ENCODE data around the gene XG. TPM values are rescaled to one million over a fixed set of nuclear protein-coding genes. Genes with fewer than 3 reads are reported as not detected.

XG gene
- total RNA-seq, 1 experiment from 2014 or later, result 1.0 TPM

GRCh38 chrX:2823795-2824386 is 72.1 kb downstream of the XG start:
- Mint-ChIP-seq H3K27me3 (ENCODE audit: low read depth) (no peaks in the 10 kb centered on the region), H3K9me3 (no peaks in the 10 kb centered on the region), H3K36me3 (no peaks in the 10 kb centered on the region), H3K27ac (peak overlapping the region; percentile 76; the same call in 1 of the 2 replicates), H3K4me3 (no peak overlapping the region), H3K4me1 (peaks cover 3% of the 10 kb centered on the region)
- TF ChIP-seq NR2C2 (CRISPR knock-in tag; IDR thresholded peaks at IDR 0.05) (no peak), ZNF416 (CRISPR knock-in tag; IDR thresholded peaks at IDR 0.05) (no peak), ZNF232 (CRISPR knock-in tag; IDR thresholded peaks at IDR 0.05) (no peak), CREM (CRISPR knock-in tag; IDR thresholded peaks at IDR 0.05) (no peak)
- no peak for DNase-seq (ENCODE audit: low spot score)
- no peak; the same call in 1 of the 2 replicates for ATAC-seq
- ChIA-PET CTCF (no interaction called here), POLR2A (no interaction called here)

GRCh38 chrX:2824886-2825285 is 73.0 kb downstream of the XG start:
- no peaks in the 10 kb centered on the region for H3K9me3 Mint-ChIP-seq
- TF ChIP-seq EMX1 (CRISPR knock-in tag; IDR thresholded peaks at IDR 0.05) (no peak), PRDM15 (CRISPR knock-in tag; IDR thresholded peaks at IDR 0.05) (no peak), SMAD3 (CRISPR knock-in tag; IDR thresholded peaks at IDR 0.05; ENCODE audit: borderline replicate concordance) (no peak), E2F5 (CRISPR knock-in tag; IDR thresholded peaks at IDR 0.05) (no peak), RELA (CRISPR knock-in tag; IDR thresholded peaks at IDR 0.05; ENCODE audit: borderline replicate concordance) (no peak), RORB (CRISPR knock-in tag; IDR thresholded peaks at IDR 0.05) (no peak), FOXP1 (CRISPR knock-in tag; IDR thresholded peaks at IDR 0.05; ENCODE audit: borderline replicate concordance) (no peak), CTCF (IDR thresholded peaks at IDR 0.05) (no peak), NFYB (CRISPR knock-in tag; conservative IDR thresholded peaks at IDR 0.05; ENCODE audit: low read depth) (no peak), PRRX2 (CRISPR knock-in tag; IDR thresholded peaks at IDR 0.05) (no peak), FOXJ3 (CRISPR knock-in tag; IDR thresholded peaks at IDR 0.05; ENCODE audit: borderline replicate concordance) (no peak), ZNF512 (CRISPR knock-in tag; IDR thresholded peaks at IDR 0.05; ENCODE audit: borderline replicate concordance) (no peak), MYBL2 (CRISPR knock-in tag; IDR thresholded peaks at IDR 0.05) (no peak), ETV6 (CRISPR knock-in tag; IDR thresholded peaks at IDR 0.05) (no peak), ZBTB43 (CRISPR knock-in tag; IDR thresholded peaks at IDR 0.05) (no peak), ZNF425 (CRISPR knock-in tag; conservative IDR thresholded peaks at IDR 0.05) (no peak)
- ATAC-seq (no peak), DNase-seq (ENCODE audit: low spot score) (no peak)
- ChIA-PET CTCF (no interaction called here), POLR2A (no interaction called here)
- H3K4me3 Mint-ChIP-seq, result no peak overlapping the region
- peaks cover 3% of the 10 kb centered on the region for H3K4me1 Mint-ChIP-seq
- no peaks in the 10 kb centered on the region for H3K36me3 Mint-ChIP-seq
- H3K27me3 Mint-ChIP-seq (ENCODE audit: low read depth), result no peaks in the 10 kb centered on the region
- no peak overlapping the region for H3K27ac Mint-ChIP-seq
